SK-N-SH (cell line): ENCODE measurements around the gene SNX1.
"Not testable (repeated sequence)": the region's sequence is repeated elsewhere in the genome, so short reads cannot be mapped to it uniquely, and the experiment has no call there.

Experiments used
- EP300 ChIP-seq, 2 experiments: IDR thresholded peaks; 2 replicates each; pipeline versions ENCODE4 v1.4.0 to v1.6.1; 2012; ENCODE audit warnings: borderline replicate concordance in 1 of 2, low read depth in 1 of 2, low read length in 1 of 2
- EZH2phosphoT487 ChIP-seq: fragments of 200-600 bp; sonication (generic); IDR thresholded peaks from 2 replicates; pipeline ENCODE4 v1.6.1; 2017; ENCODE audit warnings: low read depth, mixed run types, mild to moderate bottlenecking, antibody characterized with exemption, moderate library complexity, borderline replicate concordance
- JUND ChIP-seq: IDR thresholded peaks from 2 replicates; pipeline ENCODE4 v1.4.0; 2012
- NFIC ChIP-seq: IDR thresholded peaks from 2 replicates; pipeline ENCODE4 v1.4.0; 2012; ENCODE audit warnings: borderline replicate concordance
- TF ChIP-seq, protein P1 (sequence below): fragments of 200-600 bp; sonication (generic); IDR thresholded peaks from 2 replicates; pipeline ENCODE4 v1.6.1; 2017; ENCODE audit warnings: antibody characterized with exemption, mild to moderate bottlenecking, moderate library complexity
- TF ChIP-seq, protein P2 (sequence below): IDR thresholded peaks from 2 replicates; pipeline ENCODE4 v1.4.0; 2012; ENCODE audit warnings: low read depth

DNA sequence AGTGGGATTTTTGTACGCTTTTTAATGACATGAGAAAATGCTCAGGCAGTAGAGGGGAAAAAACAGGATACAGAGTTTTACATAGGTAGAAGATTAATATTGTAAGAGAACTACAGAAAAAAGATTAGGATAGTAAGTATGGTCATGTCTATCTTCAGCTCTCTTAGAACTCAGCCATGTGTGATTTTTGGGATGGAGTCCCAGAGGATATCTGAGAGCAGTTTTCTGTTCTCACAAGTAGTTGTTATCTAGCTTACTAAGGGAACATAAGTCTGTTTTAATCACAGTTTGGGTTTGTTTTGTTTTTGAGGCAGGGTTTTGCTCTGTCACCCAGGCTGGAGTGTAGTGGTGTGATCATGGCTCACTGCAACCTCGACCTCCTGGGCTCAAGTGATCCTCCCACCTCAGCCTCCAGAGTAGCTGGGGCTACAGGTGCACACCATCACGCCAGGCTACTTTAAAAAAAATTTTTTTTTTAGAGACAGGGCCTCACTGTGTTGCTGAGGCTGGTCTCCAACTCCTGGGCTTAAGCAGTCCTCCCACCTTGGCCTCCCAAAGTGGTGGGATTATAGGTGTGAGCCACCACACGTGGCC lies 14.4 kb downstream of the SNX1 start:
- not testable (repeated sequence) for TF ChIP-seq EZH2phosphoT487; JUND; EP300 (IDR thresholded peaks at IDR 0.05; ENCODE audit: borderline replicate concordance in 1 of 2, low read depth in 1 of 2, low read length in 1 of 2); NFIC
- TF ChIP-seq, protein P1, sequence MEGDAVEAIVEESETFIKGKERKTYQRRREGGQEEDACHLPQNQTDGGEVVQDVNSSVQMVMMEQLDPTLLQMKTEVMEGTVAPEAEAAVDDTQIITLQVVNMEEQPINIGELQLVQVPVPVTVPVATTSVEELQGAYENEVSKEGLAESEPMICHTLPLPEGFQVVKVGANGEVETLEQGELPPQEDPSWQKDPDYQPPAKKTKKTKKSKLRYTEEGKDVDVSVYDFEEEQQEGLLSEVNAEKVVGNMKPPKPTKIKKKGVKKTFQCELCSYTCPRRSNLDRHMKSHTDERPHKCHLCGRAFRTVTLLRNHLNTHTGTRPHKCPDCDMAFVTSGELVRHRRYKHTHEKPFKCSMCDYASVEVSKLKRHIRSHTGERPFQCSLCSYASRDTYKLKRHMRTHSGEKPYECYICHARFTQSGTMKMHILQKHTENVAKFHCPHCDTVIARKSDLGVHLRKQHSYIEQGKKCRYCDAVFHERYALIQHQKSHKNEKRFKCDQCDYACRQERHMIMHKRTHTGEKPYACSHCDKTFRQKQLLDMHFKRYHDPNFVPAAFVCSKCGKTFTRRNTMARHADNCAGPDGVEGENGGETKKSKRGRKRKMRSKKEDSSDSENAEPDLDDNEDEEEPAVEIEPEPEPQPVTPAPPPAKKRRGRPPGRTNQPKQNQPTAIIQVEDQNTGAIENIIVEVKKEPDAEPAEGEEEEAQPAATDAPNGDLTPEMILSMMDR, result not testable (repeated sequence)
- TF ChIP-seq, protein P2, sequence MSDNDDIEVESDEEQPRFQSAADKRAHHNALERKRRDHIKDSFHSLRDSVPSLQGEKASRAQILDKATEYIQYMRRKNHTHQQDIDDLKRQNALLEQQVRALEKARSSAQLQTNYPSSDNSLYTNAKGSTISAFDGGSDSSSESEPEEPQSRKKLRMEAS, result not testable (repeated sequence)
